Thyroid gland (tissue), 4 donors: ENCODE measurements around the gene IQCE. TPM values are rescaled to one million over a fixed set of nuclear protein-coding genes. Genes with fewer than 3 reads are reported as not detected.

Experiments used
- DNase-seq, 2 donors: peaks; one replicate each; pipeline ENCODE4 v3.0.0-alpha.2; 2019
- H3K27ac ChIP-seq, 3 donors: fragments of 200-600 bp; sonication (generic); 1 replicate in 2 of 3; 2 replicates in 1 of 3; pipeline ENCODE4 v1.5.1; 2016 to 2019; ENCODE audit warnings: mild to moderate bottlenecking in 1 of 3, moderate library complexity in 1 of 3
- H3K27me3 ChIP-seq: fragments of 200-600 bp; sonication (generic); one replicate; pipeline ENCODE4 v1.5.1; 2019
- H3K36me3 ChIP-seq, 2 donors: fragments of 200-600 bp; sonication (generic); one replicate each; pipeline ENCODE4 v1.5.1; 2016 to 2019
- H3K4me1 ChIP-seq, 2 donors: fragments of 200-600 bp; sonication (generic); one replicate each; pipeline ENCODE4 v1.5.1; 2017 to 2019
- H3K4me3 ChIP-seq, 3 donors: fragments of 200-600 bp; sonication (generic); replicated peaks in 1 of 3; 1 replicate in 2 of 3; 2 replicates in 1 of 3; pipeline ENCODE4 v1.5.1; 2016; ENCODE audit warnings: mild to moderate bottlenecking in 1 of 3
- H3K9me3 ChIP-seq: fragments of 200-600 bp; sonication (generic); one replicate; pipeline ENCODE4 v1.5.1; 2017
- POLR2A ChIP-seq, 2 donors: fragments of 450-650 bp; IDR thresholded peaks; one replicate each; pipeline ENCODE4 v1.6.1; 2017; ENCODE audit warnings: antibody characterized with exemption in 2 of 2, mild to moderate bottlenecking in 2 of 2, moderate library complexity in 1 of 2
- WGBS, 2 donors: methylation state at CpG; one replicate each; pipeline ENCODE4 v1.1.5; 2017; 5-methylcytosine and 5-hydroxymethylcytosine counted together
- intact Hi-C: fragments of 100-400 bp; cut with DNase I; formaldehyde crosslinking; loops from one replicate; pipeline ENCODE4 v1.15.1; 2023
- total RNA-seq, 4 donors: library from RNA; depleted of rRNA; stranded (reverse); fragments of >200 nt; gene quantifications; one replicate each; pipeline ENCODE4 v1.2.3, GENCODE V29; 2016
- TF ChIP-seq, protein P1 (sequence below), 6 experiments: fragments of 200-600 bp in 3 of 6; fragments of 450-650 bp in 3 of 6; sonication (generic) in 3 of 6; IDR thresholded peaks; one replicate each; pipeline ENCODE4 v1.5.1; 2016 to 2019; ENCODE audit warnings: antibody characterized with exemption in 6 of 6, mild to moderate bottlenecking in 2 of 6, inconsistent platforms in 1 of 6, moderate library complexity in 1 of 6

The IQCE gene
- total RNA-seq, 4 donors from 2014 or later: 16.0 to 40.2 (median 37.2) TPM

DNA sequence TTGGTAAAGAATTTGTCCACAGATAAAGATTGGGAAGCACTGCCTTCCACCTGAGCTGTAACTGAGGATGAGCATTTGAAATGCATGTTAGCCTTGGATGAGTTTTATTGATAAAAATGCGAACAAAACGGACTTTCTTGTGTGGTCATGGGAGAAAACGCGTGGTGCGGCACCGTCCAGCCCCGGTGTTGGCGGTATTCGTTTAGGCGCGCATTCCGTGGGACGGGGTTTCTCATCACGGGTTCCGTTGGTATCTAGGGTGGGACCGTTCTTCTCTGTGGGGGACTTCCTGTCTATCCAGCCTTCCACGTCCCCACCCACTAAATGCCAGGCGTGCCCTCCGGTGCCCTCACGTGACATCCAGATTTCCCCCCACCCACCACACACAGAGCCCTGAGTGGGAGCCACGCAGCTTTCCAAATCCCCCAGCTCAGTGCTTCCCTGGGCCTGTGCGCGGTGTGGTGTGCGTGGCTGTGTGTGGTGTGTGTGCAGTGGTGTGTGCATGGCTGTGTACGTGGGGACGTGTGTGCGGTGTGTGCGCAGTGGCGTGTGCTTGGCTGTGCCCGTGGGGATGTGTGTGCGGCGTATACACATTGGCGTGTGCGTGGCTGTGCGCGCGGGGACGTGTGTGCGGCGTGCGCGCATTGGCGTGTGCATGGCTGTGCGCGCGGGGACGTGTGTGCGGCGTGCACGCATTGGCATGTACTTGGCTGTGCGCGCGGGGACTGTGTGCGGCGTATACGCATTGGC lies 18.1 kb downstream of the IQCE start:
- Histone ChIP-seq H3K36me3 (peaks cover 0 to 22% of the 10 kb centered on the region in 2 donors), H3K9me3 (no peaks in the 10 kb centered on the region), H3K4me3 (no peak overlapping the region), H3K4me1 (no peaks in the 10 kb centered on the region), H3K27ac (no peak overlapping the region), H3K27me3 (no peaks in the 10 kb centered on the region)
- no peak for TF ChIP-seq POLR2A (IDR thresholded peaks at IDR 0.05)
- TF ChIP-seq, protein P1, sequence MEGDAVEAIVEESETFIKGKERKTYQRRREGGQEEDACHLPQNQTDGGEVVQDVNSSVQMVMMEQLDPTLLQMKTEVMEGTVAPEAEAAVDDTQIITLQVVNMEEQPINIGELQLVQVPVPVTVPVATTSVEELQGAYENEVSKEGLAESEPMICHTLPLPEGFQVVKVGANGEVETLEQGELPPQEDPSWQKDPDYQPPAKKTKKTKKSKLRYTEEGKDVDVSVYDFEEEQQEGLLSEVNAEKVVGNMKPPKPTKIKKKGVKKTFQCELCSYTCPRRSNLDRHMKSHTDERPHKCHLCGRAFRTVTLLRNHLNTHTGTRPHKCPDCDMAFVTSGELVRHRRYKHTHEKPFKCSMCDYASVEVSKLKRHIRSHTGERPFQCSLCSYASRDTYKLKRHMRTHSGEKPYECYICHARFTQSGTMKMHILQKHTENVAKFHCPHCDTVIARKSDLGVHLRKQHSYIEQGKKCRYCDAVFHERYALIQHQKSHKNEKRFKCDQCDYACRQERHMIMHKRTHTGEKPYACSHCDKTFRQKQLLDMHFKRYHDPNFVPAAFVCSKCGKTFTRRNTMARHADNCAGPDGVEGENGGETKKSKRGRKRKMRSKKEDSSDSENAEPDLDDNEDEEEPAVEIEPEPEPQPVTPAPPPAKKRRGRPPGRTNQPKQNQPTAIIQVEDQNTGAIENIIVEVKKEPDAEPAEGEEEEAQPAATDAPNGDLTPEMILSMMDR (IDR thresholded peaks at IDR 0.05): no peak
- DNase-seq: no peak
- intact Hi-C loops: no loop called here
- 92 to 93% methylated on average over 56 of the region's 56 CpGs for WGBS, 2 donors

DNA sequence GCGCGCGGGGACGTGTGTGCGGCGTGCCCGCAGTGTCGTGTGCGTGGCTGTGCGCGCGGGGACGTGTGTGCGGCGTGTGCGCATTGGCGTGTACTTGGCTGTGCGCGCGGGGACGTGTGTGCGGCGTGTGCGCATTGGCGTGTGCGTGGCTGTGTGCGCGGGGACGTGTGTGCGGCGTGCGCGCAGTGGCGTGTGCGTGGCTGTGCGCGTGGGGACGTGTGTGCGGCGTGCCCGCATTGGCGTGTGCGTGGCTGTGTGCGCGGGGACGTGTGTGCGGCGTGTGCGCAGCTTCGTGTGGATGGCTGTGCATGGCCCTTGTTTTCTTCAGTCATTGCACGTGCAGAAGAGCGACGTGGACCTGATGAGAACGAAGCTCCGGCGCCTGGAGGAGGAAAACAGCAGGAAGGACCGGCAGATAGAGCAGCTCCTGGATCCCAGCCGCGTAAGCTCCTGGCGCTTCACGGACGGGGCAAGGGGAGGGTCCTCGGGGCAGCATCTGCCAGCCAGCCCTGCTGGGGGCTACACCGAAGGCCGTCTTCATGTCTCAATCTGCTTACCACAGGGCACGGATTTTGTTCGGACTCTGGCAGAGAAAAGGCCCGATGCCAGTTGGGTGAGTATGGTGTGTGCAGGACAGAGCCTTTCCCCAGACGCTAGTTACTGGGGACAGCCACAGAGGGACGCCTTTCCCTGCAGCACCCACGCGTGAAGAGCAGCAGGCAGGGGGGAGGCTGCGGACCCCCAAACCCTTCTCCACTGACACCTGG lies 19.3 kb downstream of the IQCE start:
- 95 to 97% methylated on average over 63 to 66 of the region's 73 CpGs for WGBS, 2 donors
- intact Hi-C loops: no loop called here

DNA sequence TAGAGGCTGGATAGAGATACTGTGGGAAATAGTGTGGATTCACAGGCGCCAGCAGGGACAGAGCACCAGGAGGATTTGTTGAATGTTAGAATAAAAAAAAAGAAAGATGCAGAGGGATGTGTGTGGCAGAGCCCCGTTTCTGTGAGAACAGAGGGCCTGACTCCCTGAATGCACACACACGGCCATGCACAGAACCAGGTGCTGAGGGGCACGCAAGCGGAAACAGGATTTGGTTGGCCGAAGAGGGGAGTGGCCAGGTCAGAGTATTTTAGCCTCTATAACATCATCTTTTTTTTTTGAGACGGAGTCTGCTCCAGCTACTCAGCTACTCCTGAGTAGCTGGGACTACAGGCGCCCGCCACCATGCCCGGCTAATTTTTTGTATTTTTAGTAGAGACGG lies 21.9 kb downstream of the IQCE start:
- H3K36me3 ChIP-seq: peaks cover 10 to 13% of the 10 kb centered on the region in 2 donors
- H3K27ac ChIP-seq: no peak overlapping the region
- H3K4me1 ChIP-seq: no peaks in the 10 kb centered on the region
- no peaks in the 10 kb centered on the region for H3K9me3 ChIP-seq
- H3K27me3 ChIP-seq: no peaks in the 10 kb centered on the region
- 92 to 95% methylated on average over 11 of the region's 11 CpGs for WGBS, 2 donors
- intact Hi-C loops: no loop called here
- no peak for TF ChIP-seq POLR2A (IDR thresholded peaks at IDR 0.05)
- TF ChIP-seq, protein P1 (IDR thresholded peaks at IDR 0.05): no peak
- no peak for DNase-seq
- H3K4me3 ChIP-seq: no peak overlapping the region

More for the DNA sequence above, 19.3 kb downstream of the IQCE start:
- no peaks in the 10 kb centered on the region for H3K9me3 ChIP-seq
- no peaks in the 10 kb centered on the region for H3K4me1 ChIP-seq
- H3K27me3 ChIP-seq: no peaks in the 10 kb centered on the region
- DNase-seq: no peak
- peaks cover 0 to 15% of the 10 kb centered on the region in 2 donors for H3K36me3 ChIP-seq
- H3K4me3 ChIP-seq: no peak overlapping the region
- TF ChIP-seq POLR2A (IDR thresholded peaks at IDR 0.05): no peak
- no peak overlapping the region for H3K27ac ChIP-seq

DNA sequence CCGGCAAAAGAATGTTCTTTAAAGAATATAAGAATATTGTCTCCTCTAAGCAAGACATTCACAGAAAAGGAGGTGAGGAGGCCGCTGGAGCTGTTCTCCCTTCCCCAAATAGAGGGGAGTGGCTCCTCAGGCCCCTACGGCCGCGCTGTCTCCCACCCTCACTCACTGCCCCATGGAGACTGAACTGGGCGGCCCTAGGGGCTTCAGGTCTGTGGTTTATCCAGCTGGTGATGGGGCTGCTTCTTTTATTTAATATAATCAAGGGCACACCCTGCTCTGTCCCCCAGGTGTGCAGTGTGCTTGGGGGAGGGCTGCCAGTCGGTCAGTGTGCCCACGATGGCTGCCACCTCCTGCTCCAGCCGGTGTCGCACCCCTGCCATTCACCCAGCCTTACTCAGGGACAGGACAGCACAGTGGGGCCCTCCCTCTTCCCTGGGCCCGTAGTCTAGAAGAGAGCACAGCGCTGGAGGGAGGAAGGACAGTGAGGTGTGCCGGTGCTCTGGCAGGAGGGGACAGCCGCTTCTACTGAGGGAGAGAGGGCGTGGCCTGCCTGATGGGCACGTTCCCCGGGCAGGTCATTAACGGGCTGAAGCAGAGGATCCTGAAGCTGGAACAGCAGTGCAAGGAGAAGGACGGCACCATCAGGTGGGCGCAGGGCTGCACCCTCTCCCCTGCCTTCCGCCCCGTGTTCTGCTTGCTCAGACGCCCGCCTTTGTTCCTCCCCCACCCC lies 23.4 kb downstream of the IQCE start:
- H3K27me3 ChIP-seq: no peaks in the 10 kb centered on the region
- no peaks in the 10 kb centered on the region for H3K4me1 ChIP-seq
- no peak for TF ChIP-seq POLR2A (IDR thresholded peaks at IDR 0.05)
- TF ChIP-seq, protein P1 (IDR thresholded peaks at IDR 0.05): no peak
- 89% methylated on average over 23 of the region's 24 CpGs for WGBS, 2 donors
- H3K27ac ChIP-seq: no peak overlapping the region
- DNase-seq: no peak
- H3K36me3 ChIP-seq: peaks cover 14 to 15% of the 10 kb centered on the region in 2 donors
- H3K9me3 ChIP-seq: no peaks in the 10 kb centered on the region
- H3K4me3 ChIP-seq: no peak overlapping the region
- intact Hi-C loops: no loop called here

DNA sequence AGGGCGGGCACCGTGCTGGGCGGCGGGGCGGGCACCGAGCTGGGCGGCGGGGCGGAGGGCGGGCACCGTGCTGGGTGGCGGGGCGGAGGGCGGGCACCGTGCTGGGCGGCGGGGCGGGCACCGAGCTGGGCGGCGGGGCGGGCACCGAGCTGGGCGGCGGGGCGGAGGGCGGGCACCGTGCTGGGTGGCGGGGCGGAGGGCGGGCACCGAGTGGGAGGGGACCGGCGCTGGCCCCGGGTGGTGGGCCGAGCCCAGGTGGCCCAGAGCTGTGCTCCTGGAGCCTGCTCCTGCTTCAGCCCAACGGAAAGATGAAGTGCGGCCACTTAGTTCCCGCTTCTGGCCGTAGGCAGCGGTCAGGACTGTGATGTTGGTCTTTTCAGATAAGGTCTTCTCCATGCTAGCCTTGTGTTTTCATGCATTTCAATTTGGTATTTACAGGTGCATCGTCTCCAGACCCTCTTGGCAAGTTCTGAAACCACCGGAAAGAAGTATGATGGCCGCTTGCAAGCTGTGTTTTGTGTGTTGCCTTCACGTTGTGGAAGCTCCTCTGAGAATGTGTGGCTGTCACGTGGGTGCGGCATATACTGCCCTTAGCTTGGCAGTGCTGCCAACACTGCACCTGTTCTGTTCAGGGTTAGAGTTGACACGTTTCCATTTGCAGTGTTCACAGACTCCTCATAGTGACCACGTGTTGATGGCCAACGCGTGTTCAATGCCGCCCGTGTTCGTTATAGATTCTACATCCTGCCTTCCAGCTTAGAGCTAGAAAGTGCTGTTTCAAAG lies 25.2 kb downstream of the IQCE start:
- no peak for TF ChIP-seq POLR2A (IDR thresholded peaks at IDR 0.05)
- TF ChIP-seq, protein P1 (IDR thresholded peaks at IDR 0.05): no peak
- DNase-seq: no peak
- H3K36me3 ChIP-seq: peaks cover 14 to 15% of the 10 kb centered on the region in 2 donors
- no peak overlapping the region for H3K27ac ChIP-seq
- H3K4me3 ChIP-seq: no peak overlapping the region
- H3K9me3 ChIP-seq: no peaks in the 10 kb centered on the region
- H3K4me1 ChIP-seq: no peaks in the 10 kb centered on the region
- 95 to 96% methylated on average over 17 to 18 of the region's 54 CpGs for WGBS, 2 donors
- intact Hi-C loops: no loop called here
- H3K27me3 ChIP-seq: no peaks in the 10 kb centered on the region
